B cell (primary cell): ENCODE data around the gene SDC4. TPM values are rescaled to one million over a fixed set of nuclear protein-coding genes. Genes with fewer than 3 reads are reported as not detected.

Experiments used
- ATAC-seq: fragments of 200-7000 bp; cut with Tn5 transposase; one replicate; pipeline ENCODE4 v1.10.0; 2021; ENCODE audit warnings: low read depth, mild to moderate bottlenecking, moderate number of reproducible peaks, moderate library complexity
- CTCF ChIA-PET: fragments of 350-600 bp; sonication (Branson Sonifier 250); formaldehyde crosslinking; loops from one replicate; lab custom pipeline; 2021; ENCODE audit warnings: antibody characterized with exemption, inconsistent platforms; lab: Charles Lee
- POLR2A ChIA-PET: fragments of 350-600 bp; sonication (Branson Sonifier 250); formaldehyde crosslinking; loops from one replicate; lab custom pipeline; 2021; ENCODE audit warnings: antibody characterized with exemption; lab: Charles Lee
- DNase-seq: peaks from one replicate; pipeline ENCODE4 v3.0.0; 2013
- H2AFZ ChIP-seq: 2 replicates; pipeline ENCODE4 v1.6.1; 2012; ENCODE audit warnings: mild to moderate bottlenecking, low read depth, low read length; ENCODE audit not compliant: insufficient read depth, poor library complexity, severe bottlenecking
- H3K27ac ChIP-seq, 2 donors: 1 replicate in 1 of 2; 2 replicates in 1 of 2; pipeline ENCODE4 v1.5.1; 2012 to 2013; ENCODE audit warnings: low read length in 2 of 2, mild to moderate bottlenecking in 2 of 2, moderate library complexity in 1 of 2
- H3K27me3 ChIP-seq, 4 experiments: fragments of 200-600 bp in 1 of 4; sonication (generic) in 1 of 4; replicated peaks in 1 of 4; 1 replicate in 2 of 4; 2 replicates in 2 of 4; pipeline versions ENCODE4 v1.6.1 to v1.7.0; 2013 to 2016; ENCODE audit warnings: low read length in 3 of 4, mild to moderate bottlenecking in 2 of 4, mixed read lengths in 1 of 4, moderate library complexity in 1 of 4; ENCODE audit not compliant: insufficient read depth in 4 of 4, control insufficient read depth in 3 of 4; ENCODE audit errors: control extremely low read depth in 1 of 4
- H3K36me3 ChIP-seq, 2 experiments: replicated peaks in 1 of 2; 1 replicate in 1 of 2; 2 replicates in 1 of 2; pipeline versions ENCODE4 v1.6.1 to v1.7.1; 2013; ENCODE audit warnings: low read length in 1 of 2; ENCODE audit not compliant: insufficient read depth in 2 of 2, control insufficient read depth in 1 of 2; ENCODE audit errors: control extremely low read depth in 1 of 2, extremely low read depth in 1 of 2
- H3K4me1 ChIP-seq, 2 donors: fragments of 200-600 bp in 1 of 2; sonication (generic) in 1 of 2; 1 replicate in 1 of 2; 2 replicates in 1 of 2; pipeline versions ENCODE4 v1.5.1 to v1.6.1; 2013 to 2017; ENCODE audit warnings: low read length in 2 of 2; ENCODE audit not compliant: control insufficient read depth in 2 of 2, insufficient read depth in 2 of 2
- H3K4me2 ChIP-seq: replicated peaks from 2 replicates; pipeline ENCODE3; 2012; ENCODE audit warnings: mild to moderate bottlenecking, low read depth, low read length; ENCODE audit not compliant: poor library complexity, severe bottlenecking
- H3K4me3 ChIP-seq, 5 experiments: fragments of 200-600 bp in 1 of 5; sonication (generic) in 1 of 5; 1 replicate in 3 of 5; 2 replicates in 2 of 5; pipeline versions ENCODE4 v1.5.1 to v1.7.0; 2011 to 2016; ENCODE audit warnings: low read length in 4 of 5, mild to moderate bottlenecking in 4 of 5, low read depth in 2 of 5, control low read depth in 1 of 5, moderate library complexity in 1 of 5; ENCODE audit not compliant: insufficient read depth in 1 of 5; ENCODE audit errors: control extremely low read depth in 1 of 5, extremely low read depth in 1 of 5
- H3K79me2 ChIP-seq: fragments of 200-600 bp; sonication (generic); one replicate; pipeline ENCODE4 v1.6.0; 2016; ENCODE audit warnings: low read length; ENCODE audit not compliant: control insufficient read depth, insufficient read depth
- H3K9ac ChIP-seq: fragments of 200-600 bp; sonication (generic); 2 replicates; pipeline ENCODE4 v1.6.1; 2017; ENCODE audit warnings: mild to moderate bottlenecking, low read length, moderate library complexity
- H3K9me3 ChIP-seq, 3 donors: one replicate each; pipeline versions ENCODE4 v1.6.1 to v1.7.1; 2013; ENCODE audit warnings: low read length in 2 of 3; ENCODE audit not compliant: control insufficient read depth in 2 of 3, insufficient read depth in 1 of 3; ENCODE audit errors: control extremely low read depth in 1 of 3
- H4K20me1 ChIP-seq: 2 replicates; pipeline ENCODE4 v1.6.0; 2012; ENCODE audit warnings: mild to moderate bottlenecking, low read length; ENCODE audit not compliant: insufficient read depth, control insufficient read depth, poor library complexity, severe bottlenecking
- H3K27ac Mint-ChIP-seq: one replicate; pipeline ENCODE4 v1.8.0; 2021; ENCODE audit warnings: mixed read lengths
- H3K27me3 Mint-ChIP-seq: one replicate; pipeline ENCODE4 v1.8.0; 2021; ENCODE audit warnings: mixed read lengths
- H3K4me1 Mint-ChIP-seq: one replicate; pipeline ENCODE4 v1.8.0; 2021; ENCODE audit warnings: mixed read lengths
- H3K4me3 Mint-ChIP-seq: one replicate; pipeline ENCODE4 v1.8.0; 2021; ENCODE audit warnings: mixed read lengths
- H3K9me3 Mint-ChIP-seq: one replicate; pipeline ENCODE4 v1.8.0; 2022; ENCODE audit warnings: mixed read lengths; ENCODE audit not compliant: insufficient read depth
- CTCF ChIP-seq: fragments of 200-600 bp; IDR thresholded peaks from one replicate; pipeline ENCODE4 v1.8.0; 2022; ENCODE audit warnings: antibody characterized with exemption, mild to moderate bottlenecking
- EZH2 ChIP-seq: IDR thresholded peaks from 2 replicates; pipeline ENCODE4 v1.6.1; 2012; ENCODE audit warnings: borderline replicate concordance, low read depth, mild to moderate bottlenecking, moderate library complexity, low read length; ENCODE audit not compliant: insufficient read depth, poor library complexity, severe bottlenecking
- WGBS: methylation state at CpG from one replicate; pipeline ENCODE4 v1.1.5; 2013; ENCODE audit warnings: missing lambda C conversion rate; ENCODE audit not compliant: insufficient coverage; 5-methylcytosine and 5-hydroxymethylcytosine counted together
- intact Hi-C: fragments of 100-400 bp; cut with micrococcal nuclease; formaldehyde crosslinking; loops from one replicate; pipeline ENCODE4 v1.10.0; 2022
- polyA plus RNA-seq: library from polyadenylated mRNA; depleted of rRNA; stranded (reverse); fragments of >200 nt; gene quantifications from 2 replicates; pipeline ENCODE4 v1.2.3, GENCODE V29; 2012
- total RNA-seq, 2 donors: library from RNA; stranded (reverse); fragments of 120-200 nt in 1 of 2; gene quantifications; 1 replicate in 1 of 2; 2 replicates in 1 of 2; pipeline versions ENCODE4 v1.2.3 to v1.2.4, GENCODE V29; 2013 to 2022

The SDC4 gene
- total and polyA plus RNA-seq, 2 donors (not counting 1 experiment from before 2014, with no cell fraction given), result 0.04 TPM; not detected in 1

GRCh38 chr20:45339799-45340198, 8.4 kb downstream of the SDC4 start:
- H3K27ac ChIP-seq, result no peak overlapping the region
- H3K4me1 Mint-ChIP-seq, result no peaks in the 10 kb centered on the region
- H3K9me3 Mint-ChIP-seq, result no peaks in the 10 kb centered on the region
- no peak overlapping the region for H3K4me3 ChIP-seq
- no peaks in the 10 kb centered on the region for H3K4me1 ChIP-seq
- H3K4me2 ChIP-seq, result no peak overlapping the region
- H3K79me2 ChIP-seq, result no peaks in the 10 kb centered on the region
- peaks cover 7% of the 10 kb centered on the region for H3K27me3 Mint-ChIP-seq
- ATAC-seq, result no peak
- peaks cover 0 to 16% (median 0%) of the 10 kb centered on the region in 4 experiments for H3K27me3 ChIP-seq
- no peaks in the 10 kb centered on the region for H3K36me3 ChIP-seq
- intact Hi-C loops, result no loop called here
- H3K27ac Mint-ChIP-seq, result no peak overlapping the region
- no peak overlapping the region for H2AFZ ChIP-seq
- H3K9ac ChIP-seq, result no peak overlapping the region
- H3K4me3 Mint-ChIP-seq, result no peak overlapping the region
- TF ChIP-seq EZH2 (no peak), CTCF (no peak)
- no peak for DNase-seq
- WGBS, result 94% methylated on average over 2 of the region's 2 CpGs
- POLR2A ChIA-PET, result no interaction called here
- CTCF ChIA-PET, result no interaction called here
- no peaks in the 10 kb centered on the region for H4K20me1 ChIP-seq
- H3K9me3 ChIP-seq, result no peaks in the 10 kb centered on the region

GRCh38 chr20:45339084-45339483, 9.1 kb downstream of the SDC4 start:
- H3K9me3 Mint-ChIP-seq, result no peaks in the 10 kb centered on the region
- Histone ChIP-seq H3K79me2 (no peaks in the 10 kb centered on the region), H3K27ac (no peak overlapping the region), H3K36me3 (no peaks in the 10 kb centered on the region), H3K27me3 (peaks cover 0 to 16% (median 0%) of the 10 kb centered on the region in 4 experiments), H3K4me1 (no peaks in the 10 kb centered on the region), H2AFZ (no peak overlapping the region), H3K4me3 (no peak overlapping the region), H3K4me2 (no peak overlapping the region), H3K9ac (no peak overlapping the region), H4K20me1 (no peaks in the 10 kb centered on the region), H3K9me3 (no peaks in the 10 kb centered on the region)
- H3K4me1 Mint-ChIP-seq, result no peaks in the 10 kb centered on the region
- DNase-seq (no peak), ATAC-seq (no peak)
- ChIA-PET CTCF (no interaction called here), POLR2A (no interaction called here)
- H3K4me3 Mint-ChIP-seq, result no peak overlapping the region
- WGBS, result 94% methylated on average over 5 of the region's 6 CpGs
- H3K27me3 Mint-ChIP-seq, result peaks cover 7% of the 10 kb centered on the region
- TF ChIP-seq CTCF (no peak), EZH2 (no peak)
- intact Hi-C loops, result no loop called here
- H3K27ac Mint-ChIP-seq, result no peak overlapping the region
